ENCODE results near the gene COL5A1.

DNA sequence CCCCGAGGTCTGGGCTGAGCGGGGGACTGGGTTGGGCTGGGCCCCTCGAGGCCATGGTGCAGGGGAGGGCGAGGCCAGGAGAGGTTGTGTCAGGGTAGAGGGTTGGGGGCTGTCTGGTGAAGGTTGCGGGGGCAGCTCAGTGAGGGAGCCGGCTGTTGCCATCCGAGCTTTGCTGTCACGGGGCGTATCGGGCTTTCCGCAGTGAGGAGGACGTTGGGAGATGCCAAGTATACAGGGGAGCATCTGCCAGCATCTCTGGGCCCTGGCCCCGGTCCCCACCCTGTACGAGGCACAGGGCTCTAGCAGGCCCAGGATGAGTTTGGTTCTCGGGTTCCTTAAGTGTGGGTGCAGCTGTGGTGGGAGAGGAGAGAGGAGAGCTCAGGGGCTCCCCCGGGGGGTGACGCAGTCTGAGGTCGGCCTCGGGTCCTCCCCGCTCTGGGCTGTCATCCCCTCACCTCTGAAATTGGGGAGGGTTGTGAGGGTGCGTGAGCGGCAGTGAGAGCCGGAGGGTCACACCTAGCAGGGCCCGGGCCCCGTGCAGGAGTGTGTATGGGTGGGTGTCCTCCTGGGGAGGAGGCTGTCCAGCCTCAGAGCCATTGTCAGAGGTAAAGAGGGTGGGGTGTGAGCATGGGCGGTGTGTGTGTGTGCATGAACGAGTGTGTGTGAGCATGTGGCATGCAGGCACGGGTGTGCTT is 87.3 kb downstream of the COL5A1 start:
- TF ChIP-seq CTCF (IDR thresholded peaks at IDR 0.05) (no peak), EZH2 (IDR thresholded peaks at IDR 0.05) (no peak)
